IPS DF 19.7 (cell line): Measurements from ENCODE around the gene ZXDC.
A peak's percentile ranks its signal among the peaks of the same experiment; 100 is the strongest.

Source experiments
- DNase-seq: peaks from one replicate; pipeline ENCODE4 v3.0.0-alpha.2; 2013; ENCODE audit warnings: low read depth, low spot score

The ZXDC gene

DNA sequence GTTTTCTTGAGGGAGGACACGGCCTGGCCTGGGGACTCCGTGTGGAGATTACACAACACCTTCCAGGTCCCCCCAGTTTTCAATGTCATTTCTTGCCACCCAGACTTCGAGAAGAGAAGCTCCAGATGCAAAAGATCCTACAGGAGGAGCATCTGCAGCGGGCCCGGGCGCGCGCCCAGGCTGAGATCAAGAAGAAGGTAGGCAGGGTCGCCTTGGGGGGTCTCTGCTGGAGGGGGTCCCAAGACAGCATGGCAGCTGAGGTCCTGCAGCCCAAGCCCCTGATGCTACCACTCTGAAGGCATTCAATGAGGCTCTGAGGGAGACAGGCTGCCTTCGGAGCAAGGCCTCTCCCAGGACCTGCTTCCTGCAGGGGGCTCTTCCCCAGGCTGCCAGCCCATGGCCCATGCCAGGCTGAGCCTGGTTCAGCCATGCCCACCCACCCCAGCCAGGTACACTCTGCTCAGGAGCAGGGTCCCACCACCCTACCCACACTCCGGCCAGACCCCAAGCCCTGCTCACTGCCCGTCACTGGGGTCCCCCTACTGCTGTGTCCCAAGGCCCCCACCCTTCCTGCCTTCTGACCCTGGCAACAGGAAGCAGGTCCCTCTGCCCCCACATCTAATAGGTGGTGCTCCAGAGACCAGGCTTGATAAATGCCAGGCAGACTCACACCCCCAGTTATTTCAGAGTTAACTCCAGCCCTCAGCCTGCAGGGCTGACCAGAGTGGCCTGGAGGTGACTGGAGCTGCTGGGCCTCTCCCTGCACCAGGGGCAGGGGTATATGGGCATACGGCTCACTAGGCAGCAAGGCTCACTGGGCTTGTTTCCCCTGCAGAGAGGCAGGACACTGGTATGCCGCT is 40.0 kb downstream of the ZXDC start:
- no peak for DNase-seq

DNA sequence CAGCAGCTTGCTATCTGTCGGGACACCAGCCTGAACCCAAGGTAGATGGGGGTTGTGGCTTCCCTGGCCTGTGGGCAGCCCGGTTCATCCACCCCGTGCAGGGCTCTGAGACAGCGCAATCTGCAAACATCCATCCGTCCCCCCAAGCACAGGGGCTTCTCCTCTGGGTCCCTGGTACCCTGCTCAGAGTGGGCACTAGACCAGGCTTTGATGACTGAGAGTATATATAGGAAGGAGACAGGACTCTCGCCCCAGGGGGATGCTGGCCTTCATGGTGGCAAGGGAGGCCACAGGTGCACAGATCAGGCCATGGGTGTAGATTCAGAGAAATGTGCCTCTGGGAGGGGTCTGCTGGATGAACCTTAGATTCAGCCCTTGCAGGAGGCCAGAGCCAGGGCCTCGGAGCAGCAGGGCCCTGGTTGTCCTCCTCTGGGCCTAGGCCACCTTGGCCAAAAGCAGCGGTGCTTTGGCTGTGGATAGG is 40.7 kb downstream of the ZXDC start:
- DNase-seq, result no peak

DNA sequence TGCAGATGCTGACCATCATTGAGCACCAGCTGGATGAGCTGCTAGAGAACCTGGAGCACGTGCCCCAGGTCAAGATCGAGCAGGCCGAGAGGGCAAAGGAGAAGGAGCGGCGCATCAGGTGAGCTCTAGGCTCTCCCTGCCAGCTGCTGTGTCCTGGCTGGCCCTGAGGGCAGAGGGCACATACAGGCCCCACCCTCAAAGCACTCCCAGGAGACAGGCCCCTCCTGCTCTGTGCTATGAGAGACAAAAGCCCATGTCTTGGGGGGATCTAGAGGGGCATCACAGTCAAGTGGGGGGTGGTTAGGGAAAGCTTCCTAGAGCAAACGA is 41.5 kb downstream of the ZXDC start:
- no peak for DNase-seq

DNA sequence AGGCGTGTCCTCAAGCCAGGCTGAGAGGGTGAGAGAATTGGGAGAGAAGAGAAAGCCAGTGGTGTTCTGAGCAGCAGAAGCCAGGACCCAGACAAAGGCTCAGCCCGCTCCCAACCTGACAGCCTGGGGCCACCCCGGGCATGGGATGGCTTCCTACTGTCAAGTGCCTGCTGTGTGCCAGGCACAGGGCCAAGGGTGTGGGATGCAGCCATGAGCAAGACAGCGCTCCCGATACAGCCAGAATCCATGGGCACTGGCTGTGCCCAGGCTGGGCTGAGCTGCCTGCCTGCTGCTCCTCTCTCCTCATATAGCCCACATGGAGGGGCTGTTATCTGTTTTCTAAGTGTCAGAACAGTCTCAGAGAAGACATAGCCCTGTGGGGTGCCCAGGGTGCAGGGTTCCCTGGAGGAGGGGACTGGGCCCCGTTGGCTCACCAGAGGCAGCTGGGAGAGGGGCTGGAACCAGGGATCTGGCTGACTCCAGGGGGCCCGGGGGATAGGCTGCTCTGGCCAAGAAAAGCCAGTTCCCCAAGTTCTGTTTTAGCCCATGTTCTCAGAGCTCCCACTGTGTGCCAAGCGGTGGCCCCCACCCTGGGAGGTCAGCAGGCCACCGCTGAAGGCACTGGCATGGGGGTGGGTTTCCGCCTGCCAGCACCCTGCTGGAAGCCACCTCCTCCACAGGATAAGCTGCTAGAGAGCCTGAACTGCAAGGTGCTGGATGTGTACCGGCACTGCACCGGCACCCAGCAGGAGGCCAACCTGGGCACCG is 42.0 kb downstream of the ZXDC start:
- no peak for DNase-seq

DNA sequence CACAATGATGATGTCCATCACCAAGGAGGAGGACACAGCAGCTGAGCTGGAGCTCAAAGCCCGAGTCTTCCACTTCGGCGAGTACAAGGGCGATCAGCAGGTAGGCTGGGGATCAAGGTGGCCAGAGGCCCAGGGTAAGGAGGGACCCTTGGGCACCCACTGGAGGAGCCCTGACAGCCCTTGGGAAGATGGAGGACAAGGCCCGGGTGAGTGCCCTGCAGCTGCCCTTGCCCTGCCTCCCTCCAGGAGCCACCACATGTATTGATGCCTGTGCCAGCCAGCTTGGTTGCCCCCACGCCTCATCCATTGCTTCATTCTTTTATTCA is 42.6 kb downstream of the ZXDC start:
- DNase-seq, result no peak

DNA sequence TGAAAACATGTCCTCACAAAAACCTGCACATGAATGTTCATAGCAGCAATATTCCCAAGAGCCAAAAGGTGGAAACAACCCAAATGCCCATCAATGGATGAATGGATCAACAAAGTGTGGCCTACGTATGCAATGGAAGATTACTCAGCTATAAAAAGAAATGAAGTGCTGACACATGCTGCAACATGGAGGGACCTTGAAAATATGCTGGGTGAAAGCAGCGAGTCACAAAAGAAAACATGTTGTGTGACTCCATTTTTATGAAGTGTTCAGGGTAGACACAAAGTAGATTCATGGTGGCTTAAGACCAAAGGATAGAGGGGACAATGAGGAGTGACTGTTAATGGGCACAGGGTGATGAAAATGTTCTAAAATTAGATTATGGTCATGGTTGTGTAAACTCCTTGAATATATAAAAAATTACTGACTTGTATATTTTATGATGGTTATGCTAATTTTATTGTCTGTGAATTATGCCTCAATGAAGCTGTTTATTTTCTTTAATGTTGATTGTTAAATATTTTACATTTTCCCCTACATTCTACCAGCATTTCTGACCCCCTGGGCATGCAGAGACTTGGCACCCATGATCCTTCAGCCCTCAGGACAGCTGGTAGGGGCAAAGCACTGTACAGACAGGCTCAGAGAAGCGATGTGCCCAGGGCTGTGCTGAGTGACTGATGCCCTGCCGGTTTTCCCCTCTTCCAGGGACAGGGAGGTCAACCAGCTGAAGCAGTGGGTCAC is 43.2 kb downstream of the ZXDC start:
- DNase-seq, result no peak

DNA sequence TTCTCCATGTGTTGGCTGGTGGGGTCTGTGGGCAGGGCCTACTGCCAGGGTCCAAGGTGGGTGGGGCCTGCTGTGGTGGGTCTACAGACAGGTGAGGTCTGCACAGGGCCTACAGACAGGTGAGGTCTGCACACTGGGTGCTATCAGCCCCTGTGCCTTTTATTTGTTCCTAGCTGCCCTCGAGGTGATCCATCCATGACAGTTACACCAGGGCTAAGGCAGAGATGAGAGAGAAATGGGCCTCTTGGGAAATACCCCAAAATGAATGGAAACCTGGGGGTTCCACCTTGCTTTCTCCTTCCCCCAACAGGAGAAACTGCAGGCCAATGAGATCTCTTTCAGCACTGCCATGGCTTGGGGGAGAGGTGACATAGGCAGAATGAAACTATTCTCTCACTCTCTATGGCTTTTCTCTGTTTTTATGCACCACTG is 44.6 kb downstream of the ZXDC start:
- DNase-seq, result no peak

DNA sequence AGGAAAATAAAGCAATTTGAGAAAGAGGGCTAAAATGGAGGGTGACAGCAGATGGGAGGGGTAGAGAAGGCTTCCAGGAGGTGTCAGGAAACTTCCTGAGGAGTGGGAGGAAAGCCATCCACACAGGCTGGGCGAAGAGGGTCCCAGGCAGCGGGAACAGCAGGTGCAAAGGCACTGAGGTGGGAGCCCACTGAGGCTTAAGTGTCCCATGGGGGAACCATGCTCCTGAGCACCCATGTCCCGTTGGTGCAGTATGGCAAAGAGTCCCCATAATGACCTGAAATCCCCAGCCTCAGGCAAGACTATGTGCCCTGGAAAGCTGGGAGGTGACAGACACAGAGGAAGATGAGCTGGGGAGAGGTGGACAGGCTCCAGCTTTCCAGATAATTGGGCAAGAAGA is 50.9 kb downstream of the ZXDC start:
- DNase-seq, result no peak

DNA sequence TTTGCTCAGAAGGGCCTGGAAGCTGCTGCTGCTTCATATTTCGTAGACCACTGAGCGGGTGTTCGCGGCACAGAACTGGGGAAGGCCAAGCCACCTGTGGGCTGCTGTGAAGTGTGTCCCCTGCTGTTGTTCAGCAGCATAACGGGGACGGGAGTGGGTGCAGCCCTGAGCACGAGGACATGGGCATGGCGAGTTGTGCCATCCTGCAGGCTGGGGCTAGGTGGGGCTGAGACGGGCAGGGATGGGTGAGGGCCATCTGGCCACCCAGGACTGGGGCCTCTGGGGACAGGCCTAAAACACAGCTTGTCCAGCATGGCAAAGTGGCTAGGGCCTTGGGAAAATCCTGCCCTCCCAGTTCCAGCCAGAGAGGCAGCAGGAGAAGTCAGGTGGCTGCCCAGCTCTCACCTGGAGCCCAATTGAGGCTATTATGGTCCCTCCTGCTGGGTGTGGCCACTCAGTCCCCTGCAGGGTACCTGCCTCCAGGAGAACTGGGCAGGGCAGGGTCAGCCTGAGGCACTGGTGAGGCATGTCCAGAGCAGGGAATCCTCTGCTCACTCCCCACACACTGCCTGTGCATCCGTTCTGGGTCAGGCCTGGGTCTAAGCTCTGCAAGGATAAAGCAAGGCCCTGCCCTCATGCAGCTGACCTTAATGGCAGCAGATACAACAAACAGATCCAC is 51.5 kb downstream of the ZXDC start:
- no peak for DNase-seq

DNA sequence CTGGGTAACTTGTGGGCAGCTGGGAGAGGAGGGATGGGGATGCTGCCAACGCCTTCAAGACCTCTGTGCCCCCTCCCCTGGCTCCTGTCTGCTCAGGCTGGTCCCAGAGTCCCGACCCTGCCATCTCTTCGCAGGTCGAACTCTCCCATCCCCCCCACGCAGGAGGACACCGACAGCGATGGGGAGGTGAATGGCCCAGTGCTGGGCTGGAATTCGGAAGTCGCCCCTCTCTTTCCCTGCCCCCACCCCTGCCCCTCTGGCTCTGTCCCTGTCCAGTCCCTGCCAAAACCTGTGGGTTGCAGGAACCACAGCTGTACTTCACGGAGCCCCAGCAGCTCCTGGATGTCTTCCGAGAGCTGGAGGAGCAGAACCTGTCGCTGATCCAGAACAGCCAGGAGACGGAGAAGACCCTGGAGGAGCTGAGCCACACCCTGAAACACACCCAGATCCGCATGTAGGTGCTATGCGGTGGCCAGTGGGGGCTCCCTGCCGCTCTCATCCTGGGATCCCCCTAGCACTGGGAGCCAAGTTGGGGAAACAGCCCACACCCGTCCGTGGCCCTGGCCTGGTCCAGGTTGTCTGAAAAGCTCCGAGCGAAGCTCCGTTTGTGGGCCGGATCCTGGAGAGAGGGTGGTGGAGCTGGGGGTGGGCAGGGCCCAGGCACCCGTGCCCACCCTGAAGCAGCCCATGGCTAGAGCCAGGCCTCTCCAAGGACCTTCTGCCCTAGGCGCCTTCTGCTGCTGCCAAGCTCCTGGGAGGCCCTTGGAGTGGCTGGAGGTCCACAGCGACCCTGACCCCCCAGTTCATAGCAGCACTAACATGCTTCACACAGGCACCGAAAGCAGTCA is 52.3 kb downstream of the ZXDC start:
- DNase-seq, result no peak

DNA sequence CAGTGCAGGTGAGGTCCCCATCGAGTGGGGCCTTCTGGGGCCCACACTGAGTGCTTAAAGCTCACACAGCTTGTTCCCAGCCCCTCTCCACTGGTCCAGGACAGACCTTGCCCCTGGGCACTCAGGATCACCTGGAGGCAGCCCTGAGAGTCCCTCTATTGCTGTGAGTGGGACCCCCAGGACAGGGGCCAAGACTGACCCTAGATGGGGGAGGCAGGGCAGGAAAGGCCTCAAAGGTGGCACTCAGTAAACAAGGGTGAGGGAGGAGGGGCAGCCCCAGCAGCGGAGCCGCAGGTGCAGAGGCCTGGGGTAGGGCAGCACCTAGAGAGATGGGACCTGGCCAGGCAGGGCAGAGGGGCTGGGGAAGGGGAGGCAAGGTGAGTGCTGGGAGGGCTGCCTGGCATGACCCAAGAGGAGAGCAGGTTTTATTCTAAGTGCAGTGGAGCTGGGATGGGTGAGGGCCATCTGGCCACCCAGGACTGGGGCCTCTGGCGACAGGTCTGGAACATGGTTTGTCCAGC is 53.1 kb downstream of the ZXDC start:
- no peak for DNase-seq

DNA sequence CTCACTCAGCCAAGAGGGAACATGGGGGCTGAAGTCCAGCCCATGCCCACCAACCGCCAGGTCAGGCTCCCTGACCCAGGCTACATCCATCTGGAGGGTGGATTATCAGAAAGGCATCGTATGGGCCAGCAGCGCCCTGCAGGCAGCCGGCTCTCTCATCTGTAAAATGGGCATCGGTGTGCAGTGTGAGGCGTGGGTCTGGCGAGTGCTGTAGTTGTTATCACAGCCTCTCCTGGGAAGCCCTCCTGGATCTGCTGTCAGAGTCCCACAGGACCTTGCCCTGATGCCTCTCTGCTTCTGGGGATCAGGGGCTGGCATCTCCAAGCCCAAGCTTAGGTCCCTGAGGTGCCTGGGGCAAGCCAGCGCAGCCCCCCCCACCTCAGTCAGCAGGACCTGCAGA is 53.6 kb downstream of the ZXDC start:
- no peak for DNase-seq

DNA sequence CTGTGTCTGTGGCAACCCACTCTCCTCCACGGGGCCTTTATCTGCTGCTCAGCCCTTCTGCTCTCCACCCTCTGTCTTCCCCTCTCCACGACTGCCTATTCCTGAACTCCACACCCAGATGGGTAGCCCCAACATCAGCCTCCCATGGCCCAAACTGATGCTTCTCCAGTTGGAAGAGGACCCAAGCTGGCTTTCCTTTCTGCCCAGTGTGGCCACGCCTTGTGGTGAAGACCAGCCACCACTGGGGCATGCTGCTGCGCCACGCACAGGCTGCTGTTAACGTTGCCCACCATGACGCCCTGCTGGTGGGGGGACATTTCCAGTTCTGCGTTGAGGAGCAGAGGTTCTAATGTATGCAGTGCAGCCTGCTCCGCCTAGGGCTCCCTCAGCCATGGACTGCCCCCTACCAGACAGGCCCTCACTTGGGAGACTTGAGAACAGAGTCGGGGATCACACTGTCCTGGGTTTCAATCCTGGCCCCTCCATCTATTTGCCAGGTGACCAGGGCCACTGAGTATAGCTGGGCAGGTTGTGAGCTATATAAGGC is 54.0 kb downstream of the ZXDC start:
- DNase-seq, result no peak

DNA sequence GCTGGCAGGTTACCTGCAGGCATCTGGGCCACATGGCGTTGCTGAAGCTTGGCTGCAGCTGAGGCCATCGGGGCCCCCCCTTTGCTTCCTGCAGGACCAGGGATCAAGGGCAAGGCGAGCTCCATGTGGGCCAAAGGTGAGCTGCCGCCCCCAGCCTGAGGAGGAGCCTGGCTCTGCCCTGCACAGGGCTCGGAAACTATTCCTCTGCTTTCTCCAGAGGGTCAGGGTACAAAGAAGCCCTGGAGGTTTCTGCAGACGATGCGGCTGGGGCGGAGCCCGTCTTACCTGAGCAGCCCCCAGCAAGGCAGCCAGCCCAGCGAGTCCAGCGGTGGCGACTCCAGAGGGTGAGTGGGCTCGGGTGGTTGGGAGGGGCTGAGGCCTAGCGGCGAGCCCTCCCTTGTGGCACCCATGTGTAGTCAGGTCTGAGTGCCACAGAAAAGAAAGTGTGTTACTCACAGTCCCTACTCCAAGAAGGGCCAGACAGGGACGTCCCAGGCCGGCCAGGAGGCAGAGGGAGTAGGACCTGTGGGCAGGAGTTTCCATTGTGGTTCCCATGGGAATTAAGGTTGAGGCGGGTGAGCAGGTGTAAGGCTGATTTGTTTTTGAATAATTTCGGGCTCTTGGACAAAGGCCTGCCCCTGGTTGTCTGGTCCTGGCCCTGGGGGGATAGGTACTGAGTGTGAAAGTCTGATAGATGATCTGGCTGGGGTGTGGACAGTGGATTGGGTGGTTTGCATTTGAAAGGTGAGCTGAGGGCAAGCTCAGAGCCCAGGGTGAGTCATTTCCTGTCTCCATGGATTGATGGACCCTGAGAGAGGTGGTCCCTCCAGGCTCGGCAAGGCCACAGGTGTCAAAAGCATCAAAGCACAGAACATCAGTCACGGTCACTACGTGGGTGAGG is 55.6 kb downstream of the ZXDC start:
- peak; percentile 67 for DNase-seq

DNA sequence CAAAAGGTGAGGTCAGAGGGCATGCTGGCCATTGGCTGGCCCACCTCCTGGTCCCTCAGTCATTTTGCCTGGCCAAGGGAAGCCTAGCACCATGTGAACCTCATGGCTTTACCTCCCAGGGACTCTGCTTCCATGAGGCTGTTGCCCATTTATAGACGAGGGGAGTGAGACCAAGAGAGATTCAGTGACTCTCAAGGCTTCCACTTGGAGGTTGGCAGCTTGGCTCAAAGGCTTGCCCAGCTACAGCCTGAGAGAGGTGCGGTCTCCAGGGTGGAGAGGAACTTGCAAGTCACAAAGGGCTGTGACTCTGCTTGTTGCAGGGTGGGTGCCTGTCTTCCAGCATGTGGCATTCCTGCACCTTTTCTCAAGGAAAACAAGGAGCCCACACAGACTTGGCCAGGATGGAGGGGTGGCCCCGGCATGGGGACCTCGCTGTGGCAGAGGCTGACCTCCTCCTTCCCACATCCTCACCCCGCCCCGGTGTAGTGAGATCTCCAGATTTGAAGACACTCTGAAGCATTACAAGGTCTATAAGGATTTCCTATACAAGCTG is 56.5 kb downstream of the ZXDC start:
- DNase-seq, result no peak

DNA sequence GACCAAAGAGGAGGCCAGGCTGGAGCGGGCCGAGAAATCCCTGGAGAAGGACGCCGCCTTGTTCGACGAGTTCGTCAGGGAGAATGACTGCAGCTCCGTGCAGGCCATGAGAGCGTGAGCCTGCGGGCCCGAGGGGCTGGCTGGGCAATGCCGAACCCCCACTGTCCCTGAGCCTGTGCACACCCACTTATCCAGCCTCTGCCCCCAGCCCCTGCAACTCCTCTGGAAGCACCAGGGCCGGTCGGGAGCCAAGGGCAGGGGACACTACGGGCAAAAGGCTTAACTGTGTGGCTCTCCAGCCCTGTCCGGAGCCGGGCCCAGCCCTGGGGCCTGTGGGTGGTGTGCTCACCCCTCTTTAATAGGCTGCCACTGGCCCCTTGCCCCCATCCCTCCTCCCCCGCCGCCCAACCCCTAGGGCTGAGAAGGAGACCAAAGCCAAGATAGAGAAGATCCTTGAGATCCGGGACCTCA is 57.0 kb downstream of the ZXDC start:
- no peak for DNase-seq

DNA sequence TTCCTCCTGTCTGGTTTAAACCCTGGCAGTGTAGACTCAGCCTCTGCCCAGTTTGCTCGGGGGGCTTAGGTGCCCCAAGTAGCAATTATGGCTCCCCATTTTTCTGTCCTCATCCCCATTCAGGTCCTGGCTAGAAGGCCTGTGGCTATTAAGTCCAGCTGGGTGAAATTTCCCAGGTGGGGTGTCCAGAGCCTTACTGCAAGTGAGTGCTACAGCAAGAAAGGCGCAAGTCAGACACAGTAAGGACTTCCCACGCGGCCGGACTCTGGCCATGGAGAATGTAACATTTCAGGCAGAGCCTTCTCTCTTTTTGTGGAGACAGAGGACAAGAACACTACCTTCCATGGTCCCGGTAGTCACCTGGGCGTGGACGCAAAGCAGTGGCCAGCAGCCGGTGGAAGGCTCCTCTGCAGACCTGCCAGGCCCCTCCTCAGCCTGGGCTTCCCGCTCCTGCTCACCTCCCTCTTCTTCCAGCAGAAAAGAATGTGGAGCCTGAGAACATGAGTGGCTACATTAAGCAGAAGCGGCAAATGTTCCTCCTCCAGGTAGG is 57.6 kb downstream of the ZXDC start:
- DNase-seq, result no peak

DNA sequence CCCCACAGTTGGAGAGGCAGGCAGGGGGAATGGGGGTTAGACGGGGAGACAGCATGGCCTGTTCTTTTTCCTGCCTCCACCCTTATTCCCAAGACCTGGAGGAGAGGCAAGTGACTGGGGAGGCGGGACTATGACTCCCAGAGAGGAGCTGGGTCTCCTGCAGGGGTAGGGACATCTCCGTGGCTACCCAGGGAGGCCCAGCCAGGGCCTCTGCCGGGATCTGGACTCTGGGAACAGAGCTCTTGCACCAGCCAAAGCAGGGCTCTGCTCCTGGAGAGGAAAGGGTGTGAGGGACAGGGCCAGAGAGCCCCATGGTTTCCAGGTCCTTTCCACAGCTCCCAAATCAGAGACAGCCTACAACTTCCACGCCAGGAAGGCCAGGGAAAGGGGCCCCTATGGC is 58.2 kb downstream of the ZXDC start:
- DNase-seq, result no peak

DNA sequence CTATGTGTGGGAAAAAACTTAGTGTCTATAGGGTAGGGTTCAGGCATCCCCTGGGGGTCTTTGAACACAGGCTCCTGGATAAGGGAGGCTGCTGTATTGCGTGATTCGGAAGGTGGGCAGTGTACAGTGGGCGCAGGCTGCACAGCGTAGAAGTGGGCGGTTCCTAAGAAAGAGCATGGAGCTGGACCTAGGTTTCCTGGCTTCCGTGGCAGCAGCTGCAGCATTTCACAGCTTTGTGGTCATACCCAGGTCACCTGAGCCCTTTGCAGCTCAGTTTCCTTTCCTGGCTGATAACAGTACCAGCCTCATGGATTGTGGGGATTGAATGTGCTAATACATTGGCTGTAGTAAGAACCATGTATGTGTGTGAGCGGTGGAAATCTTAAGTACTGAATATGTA is 58.7 kb downstream of the ZXDC start:
- no peak for DNase-seq
